ENCODE measurements around the gene GLCCI1.

The GLCCI1 gene

GRCh38 chr7:8105449-8106095 is 137.0 kb downstream of the GLCCI1 start:
- no peak for DNase-seq

- DNase-seq = no peak
Observed at GRCh38 chr7:8109196-8110022, 140.8 kb downstream of the GLCCI1 start.

GRCh38 chr7:8111282-8111960 is 142.8 kb downstream of the GLCCI1 start:
- DNase-seq = no peak

GRCh38 chr7:8112685-8113084 is 144.1 kb downstream of the GLCCI1 start:
- DNase-seq = no peak

GRCh38 chr7:8113184-8113583 is 144.6 kb downstream of the GLCCI1 start:
- DNase-seq = no peak

GRCh38 chr7:8114175-8114574 is 145.6 kb downstream of the GLCCI1 start:
- DNase-seq = no peak

- DNase-seq = no peak
Observed at GRCh38 chr7:8115547-8116402, 147.2 kb downstream of the GLCCI1 start.

- DNase-seq = no peak
Observed at GRCh38 chr7:8117195-8117594, 148.6 kb downstream of the GLCCI1 start.

GRCh38 chr7:8119262-8119661 is 150.7 kb downstream of the GLCCI1 start:
- DNase-seq = no peak

- DNase-seq = no peak
Observed at GRCh38 chr7:8120390-8121058, 151.9 kb downstream of the GLCCI1 start.

GRCh38 chr7:8121243-8121642 is 152.6 kb downstream of the GLCCI1 start:
- no peak for DNase-seq

GRCh38 chr7:8125680-8126444 is 157.3 kb downstream of the GLCCI1 start:
- no peak for DNase-seq

- DNase-seq = no peak
Observed at GRCh38 chr7:8126601-8127167, 158.1 kb downstream of the GLCCI1 start.

GRCh38 chr7:8128449-8129317 is 160.1 kb downstream of the GLCCI1 start:
- no peak for DNase-seq

GRCh38 chr7:8129318-8129659 is 160.7 kb downstream of the GLCCI1 start:
- no peak for DNase-seq

GRCh38 chr7:8130663-8131062 is 162.1 kb downstream of the GLCCI1 start:
- no peak for DNase-seq

- DNase-seq = no peak
Observed at GRCh38 chr7:8131694-8132605, 163.4 kb downstream of the GLCCI1 start.

- DNase-seq = no peak
Observed at GRCh38 chr7:8133188-8133848, 164.7 kb downstream of the GLCCI1 start.

Measured in DMS153 (cell line).